Stimulated activated CD8-positive, alpha-beta memory T cell treated with anti-CD3 and anti-CD28 coated beads, Interleukin-4, amount 100 ng/mL, for 24 hours (primary cell): ENCODE data around the gene DOK4.
"Not testable (repeated sequence)": the region's sequence is repeated elsewhere in the genome, so short reads cannot be mapped to it uniquely, and the experiment has no call there.

Experiments
- DNase-seq: peaks from one replicate; pipeline ENCODE4 v3.0.0-alpha.2; 2020; ENCODE audit warnings: low read depth

The DOK4 gene

DNA sequence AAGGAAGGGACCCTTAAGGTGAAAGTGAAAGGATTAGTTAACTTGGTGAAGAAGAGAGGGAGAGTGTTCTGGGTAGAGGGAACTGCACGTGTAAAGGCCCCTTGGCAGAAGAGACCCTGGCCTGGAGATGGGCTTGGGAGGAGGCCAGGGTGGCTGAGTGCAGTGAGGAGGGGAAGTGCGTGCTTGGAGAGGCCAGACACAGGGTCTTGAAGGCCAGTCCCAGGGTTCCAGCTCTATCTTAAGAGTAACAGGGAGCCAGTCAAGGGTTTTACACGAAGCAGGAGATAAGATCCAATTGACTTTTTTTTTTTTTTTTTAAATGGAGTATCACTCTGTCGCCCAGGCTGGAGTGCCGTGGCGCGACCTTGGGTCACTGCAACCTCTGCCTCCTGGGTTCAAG lies 15.2 kb upstream of the DOK4 start:
- no peak for DNase-seq

DNA sequence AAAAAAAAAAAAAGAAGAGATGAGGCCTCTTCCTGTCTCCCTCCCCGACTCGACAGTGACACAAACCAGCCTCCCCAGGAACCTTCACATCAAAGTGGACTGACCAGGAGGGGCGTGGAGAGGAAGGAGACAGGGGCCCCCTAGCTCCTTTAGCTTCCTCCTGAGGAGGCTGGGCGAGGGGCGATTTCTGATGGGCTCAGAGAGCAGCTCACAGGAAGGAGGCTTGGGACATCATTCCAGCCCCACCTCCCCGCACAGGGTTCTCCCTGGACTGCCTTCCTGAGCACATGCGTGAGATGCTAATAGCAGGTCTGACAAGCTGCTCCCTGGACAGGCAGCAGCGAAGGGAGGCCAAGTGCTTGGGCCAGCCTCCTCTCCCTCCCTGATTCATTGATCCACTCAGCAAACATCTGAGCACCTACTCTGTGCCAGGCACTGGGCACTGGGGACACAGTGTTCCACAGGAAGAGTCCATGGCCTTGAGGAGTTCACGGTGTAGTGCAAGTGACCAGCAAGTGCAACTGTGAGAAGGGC lies 14.4 kb upstream of the DOK4 start:
- no peak for DNase-seq

DNA sequence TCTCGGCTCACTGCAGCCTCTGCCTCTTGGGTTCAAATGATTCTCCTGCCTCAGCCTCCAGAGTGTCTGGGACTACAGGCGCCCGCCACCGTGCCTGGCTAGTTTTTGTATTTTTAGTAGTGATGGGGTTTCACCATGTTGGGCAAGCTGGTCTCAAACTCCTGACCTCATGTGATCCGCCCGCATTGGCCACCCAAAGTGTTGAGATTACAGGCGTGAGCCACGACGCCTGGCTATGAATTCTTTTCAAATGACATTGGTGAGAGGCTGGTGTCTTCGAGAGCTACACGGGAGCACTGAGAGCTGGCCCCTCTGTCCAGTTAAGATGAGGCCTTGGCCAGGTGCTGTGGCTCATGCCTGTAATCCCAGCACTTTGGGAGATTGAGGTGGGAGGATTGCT lies 13.6 kb upstream of the DOK4 start:
- not testable (repeated sequence) for DNase-seq

DNA sequence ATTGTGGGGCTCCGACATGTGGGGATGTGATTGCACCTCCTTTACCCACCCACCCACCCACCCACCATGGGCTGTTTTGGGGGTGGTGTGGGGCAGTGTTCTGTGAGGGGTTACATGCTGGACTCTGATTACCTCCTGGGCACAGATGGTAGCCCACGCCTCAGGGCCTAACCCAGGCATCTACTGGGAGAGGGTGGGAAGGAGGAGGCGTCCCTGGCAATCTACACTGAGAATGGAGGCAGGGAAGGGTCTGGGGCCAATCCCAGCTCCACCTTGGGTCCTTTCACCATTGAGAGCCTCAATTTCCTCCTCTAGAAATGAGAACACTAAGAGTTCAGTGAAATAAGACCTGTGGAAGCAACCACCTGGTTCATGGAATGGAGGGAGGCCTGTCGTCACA lies 11.7 kb upstream of the DOK4 start:
- DNase-seq, result no peak

DNA sequence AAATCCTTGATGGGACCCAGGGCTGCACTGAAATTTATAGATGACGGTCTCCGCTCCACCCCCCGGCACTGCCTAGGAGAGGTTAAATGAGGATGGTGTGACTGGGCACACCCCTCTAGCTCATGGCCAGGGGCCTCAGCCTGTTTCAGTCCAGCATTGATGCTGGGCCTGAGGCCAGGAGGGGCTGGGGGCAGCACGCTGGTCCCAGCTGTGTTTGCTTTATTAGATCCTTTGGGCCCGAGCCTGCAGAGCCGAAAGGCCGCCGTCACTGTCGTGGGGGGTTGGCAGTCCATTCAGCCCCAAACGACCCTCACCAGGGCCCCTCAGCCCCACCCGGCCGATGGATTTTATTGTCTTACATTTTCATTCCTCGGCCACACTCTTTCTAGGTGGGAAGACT lies 10.8 kb upstream of the DOK4 start:
- DNase-seq, result no peak

DNA sequence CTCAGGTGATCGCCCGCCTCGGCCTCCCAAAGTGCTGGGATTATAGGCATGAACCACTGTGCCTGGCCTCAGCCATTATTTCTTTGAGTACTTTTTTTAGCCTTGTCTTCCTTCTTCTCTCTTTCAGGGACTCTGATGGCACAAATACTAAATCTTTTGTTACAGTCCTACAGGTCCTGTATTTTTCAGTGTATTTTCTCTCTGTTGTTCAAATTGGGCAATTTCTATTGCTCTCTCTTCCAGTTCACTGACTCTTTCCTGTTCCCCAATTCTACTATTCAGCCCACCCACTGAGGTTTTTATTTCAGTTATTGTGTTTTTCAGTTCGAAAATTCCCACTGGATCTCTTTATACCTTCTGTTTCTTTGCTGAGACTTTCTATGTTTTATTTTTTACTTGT lies 7.5 kb upstream of the DOK4 start:
- no peak for DNase-seq

DNA sequence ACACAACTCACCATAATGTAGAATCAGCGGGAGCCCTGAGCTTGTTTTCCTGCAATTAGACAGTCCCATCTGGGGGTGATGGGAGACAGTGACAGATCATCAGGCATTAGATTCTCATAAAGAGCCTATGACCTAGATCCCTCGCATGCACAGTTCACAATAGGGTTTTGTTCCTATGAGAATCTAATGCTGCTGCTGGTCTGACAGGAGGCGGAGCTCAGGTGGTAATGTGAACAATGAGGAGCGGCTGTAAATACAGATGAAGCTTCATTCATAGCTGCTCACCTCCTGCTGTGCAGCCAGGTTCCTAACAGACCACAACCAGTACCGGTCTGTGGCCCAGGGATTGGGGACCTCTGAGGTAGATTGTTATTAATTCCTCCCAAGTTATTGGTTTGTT lies 2.9 kb upstream of the DOK4 start:
- DNase-seq, result no peak

DNA sequence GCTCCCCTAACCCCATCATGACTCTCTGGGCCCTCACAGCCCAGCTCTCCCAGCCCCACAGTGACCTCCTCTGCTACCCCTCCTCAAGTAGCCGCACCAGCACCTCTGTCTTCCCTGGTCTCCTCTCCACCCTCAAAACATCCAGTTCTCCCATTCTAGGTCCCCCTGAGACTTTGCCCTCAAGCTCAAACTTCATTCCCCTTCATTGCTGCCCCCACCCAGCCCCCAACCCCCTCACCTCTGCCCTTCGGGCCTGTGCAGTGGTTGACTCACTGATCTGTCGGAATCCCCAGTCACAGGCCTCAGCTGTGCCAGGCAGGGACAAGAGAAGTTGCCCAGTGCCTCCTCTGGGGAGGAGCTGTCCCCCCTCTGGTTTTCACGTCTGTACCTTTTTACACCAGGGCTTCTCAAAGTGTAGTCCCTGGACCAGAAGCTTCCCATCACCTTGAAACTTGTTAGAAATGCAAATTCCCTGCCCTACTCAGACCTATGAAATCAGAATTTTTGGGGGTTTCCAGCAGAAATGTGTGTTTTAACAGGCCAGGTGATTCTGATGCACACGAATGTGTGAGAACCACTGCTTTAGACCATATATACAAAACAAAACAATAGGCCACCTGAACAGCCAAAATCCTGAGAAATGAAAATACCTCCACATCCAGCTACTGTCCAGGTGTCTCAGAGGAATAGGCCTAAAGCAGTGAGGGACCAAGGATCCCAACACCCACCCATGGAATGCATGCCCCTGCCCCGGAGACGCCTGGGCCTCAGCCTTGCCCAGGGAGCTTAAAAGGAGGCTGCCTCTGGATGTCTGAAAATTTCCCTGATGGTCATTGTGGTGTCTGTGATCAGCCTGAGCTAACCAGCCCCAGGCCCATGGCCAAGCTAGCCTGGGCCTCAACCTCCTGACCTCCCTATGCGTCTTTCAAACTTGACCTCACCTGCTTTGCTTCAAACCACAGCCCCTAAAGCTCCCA lies 853 bp upstream of the DOK4 start:
- no peak for DNase-seq

DNA sequence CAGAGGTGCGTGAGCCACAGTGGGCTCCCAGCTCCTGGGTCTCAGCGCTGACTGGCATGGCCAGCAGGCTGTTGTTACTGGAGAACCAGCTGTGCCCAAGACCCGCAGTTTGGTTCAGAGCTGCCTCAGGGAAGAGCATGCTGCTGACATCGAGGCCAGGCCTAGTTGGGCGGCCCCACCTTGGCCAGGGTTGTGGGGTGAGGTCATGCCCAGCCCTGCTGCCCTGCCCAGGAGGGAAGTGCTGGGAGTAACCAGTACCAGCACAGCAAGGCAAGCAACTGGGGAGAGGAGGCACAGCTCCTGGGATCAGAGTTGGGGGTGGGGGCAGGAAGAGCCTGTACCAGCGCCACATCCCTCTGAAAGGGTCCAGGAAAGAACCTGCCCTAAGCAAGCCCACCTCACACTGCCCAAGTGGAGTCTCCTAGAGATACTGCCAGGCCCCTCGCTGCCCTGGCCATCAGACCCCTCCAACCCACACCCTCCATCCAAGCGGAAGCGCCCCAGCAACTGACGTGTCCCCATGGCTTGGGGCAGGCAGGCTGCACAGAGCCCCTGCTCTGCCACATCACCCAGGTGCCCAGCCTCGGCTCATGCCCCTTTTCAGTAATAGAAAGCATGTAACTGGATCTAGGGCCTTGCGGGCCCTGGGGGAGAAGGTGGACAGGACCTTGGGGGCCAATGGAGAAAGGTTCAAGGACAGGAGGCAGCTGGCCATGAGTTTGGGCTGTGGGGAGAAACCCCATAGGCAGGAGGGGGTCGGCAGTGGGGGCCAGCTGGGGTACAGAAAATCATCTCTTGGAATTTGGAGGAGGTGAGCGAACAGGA lies 990 bp downstream of the DOK4 start:
- no peak for DNase-seq

DNA sequence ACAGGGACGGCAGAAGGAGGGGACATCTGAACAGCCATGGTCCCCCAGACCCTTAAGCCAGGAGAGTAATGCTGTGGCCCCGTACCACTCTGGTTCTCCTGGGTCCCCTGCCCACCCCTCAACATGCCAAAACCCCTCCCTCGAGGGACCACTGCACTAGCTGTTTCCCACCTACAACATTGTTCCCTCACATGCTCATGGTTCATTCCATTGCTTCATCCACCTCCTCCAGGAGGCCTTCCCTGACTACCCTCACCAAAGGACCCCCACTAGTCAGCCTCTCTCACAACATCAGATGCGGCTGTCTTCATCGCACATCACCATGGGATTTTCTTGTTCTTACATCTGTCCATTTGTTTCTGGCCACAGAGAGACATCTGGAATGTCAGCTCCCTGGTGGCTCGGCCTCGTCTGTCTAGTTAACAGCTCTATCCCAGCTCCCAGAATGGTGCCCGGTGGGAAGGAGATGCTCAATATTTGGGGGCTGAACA lies 1.7 kb downstream of the DOK4 start:
- no peak for DNase-seq

DNA sequence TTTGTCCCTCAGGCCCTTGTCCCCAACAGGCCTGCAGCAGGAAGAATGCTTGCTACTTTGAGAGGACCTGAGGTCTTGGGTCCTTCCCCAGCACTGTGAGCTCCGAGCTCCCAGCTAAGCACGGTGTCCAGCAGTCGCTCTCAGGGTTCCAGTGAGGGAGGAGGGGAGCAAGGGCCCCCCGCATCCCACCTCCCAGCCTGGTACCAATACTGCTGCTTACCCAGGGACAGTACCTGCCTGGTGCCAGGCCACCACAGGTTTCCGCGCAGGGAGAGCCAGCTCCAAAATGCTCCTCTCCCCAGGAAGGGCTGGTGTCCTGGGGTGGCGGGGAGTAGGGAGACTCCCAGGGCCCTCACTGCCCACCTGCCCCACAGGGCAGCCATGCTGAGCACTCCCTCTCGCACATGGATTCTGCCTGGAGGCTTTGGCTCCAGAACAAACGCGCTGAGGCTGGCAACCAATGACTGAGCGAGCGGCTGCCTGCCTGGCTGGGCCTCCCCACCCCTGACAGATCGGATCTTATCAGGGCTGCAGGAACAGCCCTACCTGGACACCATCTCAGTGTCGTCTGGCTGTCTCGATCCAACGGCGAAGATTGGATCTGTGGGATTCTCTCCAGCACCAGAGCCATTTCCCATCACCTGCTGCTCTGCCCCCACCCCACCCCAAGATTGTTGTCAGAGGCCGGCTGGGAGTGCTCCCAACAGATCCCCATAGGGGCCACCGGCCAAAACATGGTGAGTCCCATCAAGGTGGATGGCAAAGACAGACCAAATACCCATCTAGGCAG lies 2.4 kb downstream of the DOK4 start:
- no peak for DNase-seq

DNA sequence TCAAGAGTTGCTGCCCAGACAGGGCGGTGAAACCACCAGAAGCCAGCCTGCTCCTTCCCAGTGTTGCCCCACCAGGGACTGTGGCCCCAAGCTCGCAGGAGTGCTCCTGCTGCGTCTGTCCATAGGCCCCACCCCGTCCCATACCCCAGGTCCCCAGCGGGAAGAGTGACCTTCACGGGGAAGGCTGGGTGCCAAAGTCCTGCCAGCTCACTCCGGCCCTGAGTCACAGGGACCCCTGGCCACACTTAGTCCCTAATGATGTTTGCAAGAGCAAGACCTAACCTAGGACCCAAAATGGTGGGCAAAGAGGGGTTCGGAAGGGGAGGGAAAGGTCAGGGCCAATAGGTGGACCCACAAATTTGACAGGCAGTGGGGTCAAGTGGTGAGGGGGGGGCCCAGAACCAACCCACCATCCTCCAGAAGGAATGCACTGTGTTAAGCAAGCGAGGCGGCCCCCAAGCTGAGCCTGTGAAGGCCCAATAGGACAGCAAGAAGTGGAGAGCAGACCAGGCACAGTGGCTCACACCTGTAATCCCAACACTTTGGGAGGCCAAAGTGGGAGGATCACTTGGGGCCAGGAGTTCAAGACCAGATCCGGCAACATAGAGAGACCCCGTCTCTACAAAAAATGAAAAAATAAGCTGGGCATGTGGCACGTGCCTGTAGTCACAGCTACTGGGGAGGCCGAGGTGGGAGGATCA lies 3.3 kb downstream of the DOK4 start:
- no peak for DNase-seq

DNA sequence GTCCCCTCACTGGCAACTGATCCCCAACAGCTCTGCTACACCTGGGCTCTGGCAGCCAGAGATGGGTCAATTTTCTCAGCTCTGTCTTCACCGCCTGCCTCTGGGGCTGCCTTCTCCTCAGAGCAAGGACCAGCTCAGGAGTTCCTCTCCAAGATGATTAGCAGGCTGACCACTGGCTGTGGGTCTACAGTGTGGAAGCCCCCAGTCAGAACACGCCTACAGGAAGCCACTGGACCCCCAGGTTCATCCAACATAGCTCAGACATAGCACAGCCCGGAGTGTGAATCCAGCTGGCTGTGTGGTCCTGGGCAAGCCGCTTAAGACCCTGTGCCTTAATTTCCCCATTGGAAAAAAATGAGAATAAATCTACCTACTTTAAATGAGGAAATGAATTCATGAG lies 4.9 kb downstream of the DOK4 start:
- no peak for DNase-seq

DNA sequence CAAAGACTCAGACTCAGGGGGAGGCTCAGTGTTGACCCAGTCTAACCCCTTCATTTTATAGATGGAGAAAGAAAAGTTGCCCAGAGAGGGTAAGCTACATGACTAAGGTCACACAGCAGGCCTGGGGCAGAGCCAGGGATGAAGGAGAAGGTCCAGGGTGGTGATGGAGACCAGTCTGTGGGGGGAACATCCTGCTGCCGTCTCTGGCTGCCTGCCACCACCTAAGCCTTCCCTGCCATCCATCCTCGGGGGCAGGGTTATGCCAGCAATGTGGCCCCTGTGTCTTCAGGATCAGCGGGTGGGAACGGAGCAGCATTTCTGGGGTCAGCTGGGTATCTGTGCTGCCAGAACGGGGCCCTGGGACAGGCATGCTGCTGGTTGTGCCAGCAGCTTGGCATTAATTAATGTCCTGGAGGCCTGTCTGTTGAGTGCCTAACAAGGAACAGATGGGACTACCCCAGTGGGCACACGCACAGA lies 5.5 kb downstream of the DOK4 start:
- DNase-seq, result no peak

DNA sequence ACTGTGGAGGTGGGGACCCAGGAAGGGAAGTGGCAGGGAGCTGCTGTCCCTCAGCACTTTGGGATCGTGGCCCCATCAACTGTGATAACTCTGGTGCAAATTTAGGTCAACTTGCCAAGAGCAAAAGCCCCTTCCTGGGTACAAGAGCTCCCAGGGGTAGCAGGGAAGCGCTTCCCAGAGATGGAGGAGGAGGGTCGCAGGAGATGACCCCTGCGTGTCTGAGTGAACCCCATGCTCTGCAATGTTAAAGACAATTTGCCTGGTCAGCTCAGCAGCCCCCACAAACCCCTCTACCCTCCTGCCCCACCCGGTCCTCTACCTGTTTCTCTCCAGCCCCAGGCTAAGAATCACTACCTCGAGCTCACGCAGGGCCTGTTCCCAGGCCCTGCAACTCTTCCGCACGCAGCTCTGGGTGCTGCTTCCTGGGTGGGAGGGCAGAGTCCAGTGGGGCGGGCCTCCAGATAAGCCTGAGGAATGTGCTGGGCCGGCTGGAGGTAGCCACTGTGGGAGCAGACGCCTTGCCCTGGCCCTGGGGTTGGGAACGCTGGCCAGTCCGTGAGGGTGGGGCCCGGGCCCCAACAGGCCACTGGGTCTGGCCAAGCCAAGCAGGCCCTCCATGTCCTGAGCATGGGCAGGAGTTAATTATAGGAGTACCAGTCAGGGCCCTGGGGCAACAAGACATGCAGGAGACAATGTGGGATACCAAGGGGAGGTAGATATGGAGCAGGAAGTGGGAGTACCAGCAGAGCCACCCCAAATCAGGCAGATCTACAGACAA lies 6.1 kb downstream of the DOK4 start:
- DNase-seq, result no peak

DNA sequence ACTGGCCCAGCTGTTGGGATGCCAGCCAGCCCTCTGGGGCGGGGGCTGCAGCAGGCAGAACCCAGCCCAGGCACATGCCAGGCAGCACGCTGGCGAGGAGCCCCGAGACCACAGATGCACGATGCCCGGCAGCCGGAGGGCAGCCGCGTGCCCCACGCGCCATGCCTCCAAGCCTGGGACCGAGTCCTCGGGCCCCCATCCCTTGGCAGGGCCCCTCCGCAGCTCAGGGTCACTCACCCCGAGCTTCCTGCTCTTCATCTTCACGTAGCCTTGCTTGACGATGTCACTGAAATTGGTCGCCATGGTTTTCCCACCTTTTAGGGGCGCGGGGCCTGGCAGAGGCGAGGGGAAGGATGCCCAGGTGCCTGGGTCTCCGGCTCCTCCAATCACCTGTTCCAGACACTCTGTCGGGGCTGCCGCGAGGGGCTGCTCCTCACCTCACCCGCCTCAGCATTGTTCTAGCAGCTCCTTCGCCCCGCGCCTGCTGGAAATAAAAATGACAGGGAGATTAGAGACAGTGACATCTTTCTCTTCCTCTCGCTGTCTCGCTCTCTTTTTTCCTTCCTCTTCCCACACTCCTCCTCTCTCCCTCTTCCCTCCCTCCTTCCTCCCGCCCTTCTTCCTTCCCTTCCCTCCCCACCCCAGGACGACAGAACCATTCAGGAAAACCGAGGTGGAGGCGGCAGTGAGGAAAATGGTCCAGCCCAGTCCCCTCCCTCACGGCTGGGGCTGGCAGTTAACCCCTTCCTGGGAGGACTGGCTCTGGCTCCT lies 6.9 kb downstream of the DOK4 start:
- DNase-seq, result no peak

DNA sequence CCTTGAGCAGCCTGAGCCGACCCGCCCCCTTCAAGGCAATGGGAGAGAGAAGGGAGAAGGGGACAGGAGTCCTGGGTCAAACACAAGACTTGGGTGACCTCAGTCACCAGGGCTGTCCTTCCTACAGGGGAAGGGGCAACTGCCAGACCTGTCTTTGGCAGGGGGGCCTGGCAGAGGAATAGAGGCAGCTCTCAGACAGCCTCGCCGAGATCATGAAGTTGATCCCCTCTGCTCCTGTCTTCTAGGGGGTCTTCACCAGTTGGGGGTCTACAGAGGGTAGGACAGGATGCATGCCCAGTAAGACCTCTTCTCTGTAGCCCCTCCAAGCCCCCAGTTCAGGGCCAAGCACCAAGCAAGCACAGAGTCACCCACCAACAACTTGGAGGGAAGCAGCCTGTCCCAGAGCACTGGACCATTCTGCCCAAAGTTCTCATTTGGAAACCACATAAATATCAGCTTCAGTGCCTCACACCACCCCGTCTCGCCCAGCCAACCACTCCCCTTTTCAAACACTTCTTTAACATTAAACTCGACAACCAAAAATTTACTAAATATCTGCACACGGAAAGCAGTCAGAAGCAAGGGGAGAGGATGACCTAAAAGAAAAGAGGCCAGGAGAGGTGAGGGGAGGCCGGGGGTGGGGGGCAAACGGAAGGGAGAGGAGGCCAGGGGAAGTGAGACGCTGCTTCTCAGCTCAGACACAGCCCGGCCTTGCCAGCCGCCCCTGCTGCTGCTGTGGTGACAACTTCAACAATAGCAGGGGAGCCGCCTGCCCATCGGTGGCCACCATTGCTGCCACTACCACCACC lies 7.7 kb downstream of the DOK4 start:
- DNase-seq, result no peak

DNA sequence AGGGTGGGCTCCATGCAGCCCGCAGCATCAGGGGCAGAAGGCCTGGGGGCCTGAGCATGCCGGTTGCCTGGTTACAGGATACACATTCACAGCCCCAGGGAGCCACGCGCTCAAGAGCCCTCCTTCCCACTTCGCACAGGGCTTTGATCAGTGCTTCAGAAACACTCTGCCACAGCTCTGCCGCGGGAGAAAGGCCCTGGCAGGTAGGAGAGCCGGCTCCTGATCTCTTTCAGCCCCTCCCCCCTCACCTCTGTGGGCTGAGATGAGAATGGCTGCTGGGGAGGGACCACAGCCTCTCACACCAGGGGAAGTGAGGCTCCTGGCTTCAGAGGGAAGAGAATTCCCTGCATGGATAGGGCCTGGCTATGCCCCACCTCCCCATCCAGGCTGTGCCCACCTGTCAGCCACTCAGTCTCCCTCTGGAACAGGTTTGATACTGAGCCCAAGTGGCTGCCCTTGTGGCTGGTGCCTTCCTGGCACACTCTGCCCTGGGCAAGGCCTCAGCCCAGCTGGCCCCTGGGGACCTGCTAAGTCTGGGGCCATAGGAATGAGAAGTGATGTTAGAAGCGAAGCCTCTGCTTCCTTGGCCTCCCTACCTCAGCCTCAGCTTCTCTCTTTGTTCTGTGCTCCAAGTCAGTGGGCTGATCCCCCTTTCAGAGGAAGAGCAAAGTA lies 8.6 kb downstream of the DOK4 start:
- DNase-seq, result no peak
